Fibroblast of pulmonary artery (primary cell): ENCODE data around the gene GPD1L.
"Not testable (repeated sequence)": the region's sequence is repeated elsewhere in the genome, so short reads cannot be mapped to it uniquely, and the experiment has no call there.

Experiments
- DNase-seq: peaks from one replicate; pipeline ENCODE4 v3.0.0-alpha.2; 2010; ENCODE audit warnings: low read depth
- H3K4me3 ChIP-seq: replicated peaks from 2 replicates; pipeline ENCODE4 v1.5.1; 2011; ENCODE audit warnings: low read depth, mild to moderate bottlenecking, control low read depth, low read length, moderate library complexity
- CTCF ChIP-seq: IDR thresholded peaks from 2 replicates; pipeline ENCODE4 v1.5.1; 2011; ENCODE audit warnings: mild to moderate bottlenecking, control low read depth, low read length, inconsistent platforms; ENCODE audit errors: missing control alignments

The GPD1L gene

GRCh38 chr3:32186097-32186496 is 79.7 kb downstream of the GPD1L start:
- DNase-seq: no peak
- H3K4me3 ChIP-seq: no peak overlapping the region
- TF ChIP-seq CTCF: no peak

- no peak overlapping the region for H3K4me3 ChIP-seq
- no peak for DNase-seq
- no peak for TF ChIP-seq CTCF
Observed at GRCh38 chr3:32186876-32187275, 80.5 kb downstream of the GPD1L start.

- TF ChIP-seq CTCF: no peak
- DNase-seq: no peak
- H3K4me3 ChIP-seq: no peak overlapping the region
Observed at GRCh38 chr3:32189693-32190092, 83.3 kb downstream of the GPD1L start.

GRCh38 chr3:32190556-32190955 is 84.1 kb downstream of the GPD1L start:
- H3K4me3 ChIP-seq, DNase-seq: not testable (repeated sequence)

- H3K4me3 ChIP-seq: no peak overlapping the region
- no peak for DNase-seq
- TF ChIP-seq CTCF: no peak
Observed at GRCh38 chr3:32193101-32193500, 86.7 kb downstream of the GPD1L start.

- no peak overlapping the region for H3K4me3 ChIP-seq
- no peak for DNase-seq
- no peak for TF ChIP-seq CTCF
Observed at GRCh38 chr3:32194653-32195052, 88.2 kb downstream of the GPD1L start.

GRCh38 chr3:32195995-32196540 is 89.6 kb downstream of the GPD1L start:
- TF ChIP-seq CTCF: no peak
- no peak for DNase-seq
- no peak overlapping the region for H3K4me3 ChIP-seq
